ENCODE data around the gene CCDC88B. TPM values are rescaled to one million over a fixed set of nuclear protein-coding genes. Genes with fewer than 3 reads are reported as not detected.

CCDC88B gene
- total RNA-seq, 1 experiment from 2014 or later: 14.7 TPM

DNA sequence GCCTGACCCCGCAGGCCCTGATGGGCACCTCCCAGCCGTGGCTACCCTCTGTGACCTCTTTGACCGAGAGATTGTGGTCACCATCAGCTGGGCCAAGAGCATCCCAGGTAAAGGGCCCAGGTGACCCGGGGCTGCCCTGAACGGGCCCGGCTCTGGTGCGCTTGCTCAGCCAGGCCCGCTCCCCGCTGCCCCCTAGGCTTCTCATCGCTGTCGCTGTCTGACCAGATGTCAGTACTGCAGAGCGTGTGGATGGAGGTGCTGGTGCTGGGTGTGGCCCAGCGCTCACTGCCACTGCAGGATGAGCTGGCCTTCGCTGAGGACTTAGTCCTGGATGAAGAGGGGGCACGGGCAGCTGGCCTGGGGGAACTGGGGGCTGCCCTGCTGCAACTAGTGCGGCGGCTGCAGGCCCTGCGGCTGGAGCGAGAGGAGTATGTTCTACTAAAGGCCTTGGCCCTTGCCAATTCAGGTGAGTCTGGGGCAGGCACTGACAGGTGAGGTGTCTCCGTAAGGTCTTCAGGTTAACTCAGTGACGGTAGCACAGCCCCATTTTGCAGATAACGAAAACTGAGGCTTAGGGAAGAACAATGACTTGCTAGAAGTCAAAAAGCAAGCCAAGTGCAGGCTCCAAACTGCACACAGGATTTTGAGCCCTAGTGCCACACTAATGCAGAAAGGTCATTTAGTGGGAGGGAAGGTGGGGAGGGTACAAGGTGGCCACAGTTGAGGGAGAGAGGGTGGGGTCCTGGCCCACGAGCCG lies 25.0 kb upstream of the CCDC88B start:
- no peak for TF ChIP-seq SIN3A (IDR thresholded peaks at IDR 0.05; ENCODE audit: low read depth)
- TF ChIP-seq ZNF274 (IDR thresholded peaks at IDR 0.05; ENCODE audit: low read depth, low read length): no peak
- TF ChIP-seq EGR1 (IDR thresholded peaks at IDR 0.05; ENCODE audit: low read depth): no peak
- TF ChIP-seq, protein P1, sequence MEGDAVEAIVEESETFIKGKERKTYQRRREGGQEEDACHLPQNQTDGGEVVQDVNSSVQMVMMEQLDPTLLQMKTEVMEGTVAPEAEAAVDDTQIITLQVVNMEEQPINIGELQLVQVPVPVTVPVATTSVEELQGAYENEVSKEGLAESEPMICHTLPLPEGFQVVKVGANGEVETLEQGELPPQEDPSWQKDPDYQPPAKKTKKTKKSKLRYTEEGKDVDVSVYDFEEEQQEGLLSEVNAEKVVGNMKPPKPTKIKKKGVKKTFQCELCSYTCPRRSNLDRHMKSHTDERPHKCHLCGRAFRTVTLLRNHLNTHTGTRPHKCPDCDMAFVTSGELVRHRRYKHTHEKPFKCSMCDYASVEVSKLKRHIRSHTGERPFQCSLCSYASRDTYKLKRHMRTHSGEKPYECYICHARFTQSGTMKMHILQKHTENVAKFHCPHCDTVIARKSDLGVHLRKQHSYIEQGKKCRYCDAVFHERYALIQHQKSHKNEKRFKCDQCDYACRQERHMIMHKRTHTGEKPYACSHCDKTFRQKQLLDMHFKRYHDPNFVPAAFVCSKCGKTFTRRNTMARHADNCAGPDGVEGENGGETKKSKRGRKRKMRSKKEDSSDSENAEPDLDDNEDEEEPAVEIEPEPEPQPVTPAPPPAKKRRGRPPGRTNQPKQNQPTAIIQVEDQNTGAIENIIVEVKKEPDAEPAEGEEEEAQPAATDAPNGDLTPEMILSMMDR (IDR thresholded peaks at IDR 0.05 in 2 of 3, conservative IDR thresholded peaks at IDR 0.05 in 1 of 3; ENCODE audit: borderline replicate concordance in 1 of 3, insufficient read depth in 1 of 3, low read depth in 2 of 3, low read length in 2 of 3): peak in 1 of 3 experiments; percentile 26; a peak in 1 of 6 replicates
- no peak for TF ChIP-seq EZH2 (IDR thresholded peaks at IDR 0.05)

More for the DNA sequence above, 25.0 kb upstream of the CCDC88B start:
- no peak overlapping the region for H2AFZ ChIP-seq (ENCODE audit: low read depth, low read length, poor library complexity, severe bottlenecking)
- DNase-seq (ENCODE audit: low read depth, low spot score): no peak
- no TSS peak for BruUV-seq (replicated peaks)
- POLR2A ChIA-PET: interaction anchor here (1.0 to 2.0 kb wide), 2 partner anchors 10 to 17 kb away, joined by 5 to 6 read pairs; no protein-coding TSS in a partner anchor
- no peak overlapping the region for H3K4me2 ChIP-seq (ENCODE audit: low read length)
- CTCF ChIA-PET: interaction anchor here (1.9 kb wide), 1 partner anchor 41 kb away, joined by 5 read pairs; no protein-coding TSS in a partner anchor
- no peak for ATAC-seq
- H3K9me3 ChIP-seq (ENCODE audit: control insufficient read depth in 1 of 2, insufficient read depth in 1 of 2, low read depth in 1 of 2, low read length in 2 of 2): no peaks in the 10 kb centered on the region
- H3K9me2 ChIP-seq (ENCODE audit: insufficient read depth): no peaks in the 10 kb centered on the region
- H3K27ac ChIP-seq (ENCODE audit: low read depth, low read length): peak overlapping the region; percentile 83; the same call in 1 of the 2 replicates
- H3K27me3 ChIP-seq (ENCODE audit: insufficient read depth, low read length): no peaks in the 10 kb centered on the region
- H3K36me3 ChIP-seq (ENCODE audit: control insufficient read depth in 1 of 2, insufficient read depth in 2 of 2, low read length in 2 of 2): peaks cover 0 to 23% of the 10 kb centered on the region in 2 experiments; a peak in 2 of 4 replicates
- peaks cover 13 to 38% of the 10 kb centered on the region in 2 experiments; a peak in 3 of 4 replicates for H3K4me1 ChIP-seq (ENCODE audit: control insufficient read depth in 1 of 2, insufficient read depth in 2 of 2, low read length in 2 of 2)
- intact Hi-C loops (cut with micrococcal nuclease): no loop called here
- no peaks in the 10 kb centered on the region for H4K20me1 ChIP-seq (ENCODE audit: insufficient read depth)
- H3K9ac ChIP-seq (ENCODE audit: low read length): no peak overlapping the region
- H3K4me3 ChIP-seq (replicated peaks in 1 of 2; ENCODE audit: low read depth in 1 of 2, low read length in 2 of 2): no peak overlapping the region
- peaks cover 44% of the 10 kb centered on the region for H3K79me2 ChIP-seq (ENCODE audit: insufficient read depth, low read length)
- RAD21 ChIA-PET (ENCODE audit: low non-redundant PET in 1 of 2, low total read pairs in 2 of 2, uncharacterized antibody in 2 of 2, unreplicated experiment in 2 of 2): no interaction called here

Data from HCT116 (cell line).